ENCODE results near the gene ROR1.

Gene ROR1

DNA sequence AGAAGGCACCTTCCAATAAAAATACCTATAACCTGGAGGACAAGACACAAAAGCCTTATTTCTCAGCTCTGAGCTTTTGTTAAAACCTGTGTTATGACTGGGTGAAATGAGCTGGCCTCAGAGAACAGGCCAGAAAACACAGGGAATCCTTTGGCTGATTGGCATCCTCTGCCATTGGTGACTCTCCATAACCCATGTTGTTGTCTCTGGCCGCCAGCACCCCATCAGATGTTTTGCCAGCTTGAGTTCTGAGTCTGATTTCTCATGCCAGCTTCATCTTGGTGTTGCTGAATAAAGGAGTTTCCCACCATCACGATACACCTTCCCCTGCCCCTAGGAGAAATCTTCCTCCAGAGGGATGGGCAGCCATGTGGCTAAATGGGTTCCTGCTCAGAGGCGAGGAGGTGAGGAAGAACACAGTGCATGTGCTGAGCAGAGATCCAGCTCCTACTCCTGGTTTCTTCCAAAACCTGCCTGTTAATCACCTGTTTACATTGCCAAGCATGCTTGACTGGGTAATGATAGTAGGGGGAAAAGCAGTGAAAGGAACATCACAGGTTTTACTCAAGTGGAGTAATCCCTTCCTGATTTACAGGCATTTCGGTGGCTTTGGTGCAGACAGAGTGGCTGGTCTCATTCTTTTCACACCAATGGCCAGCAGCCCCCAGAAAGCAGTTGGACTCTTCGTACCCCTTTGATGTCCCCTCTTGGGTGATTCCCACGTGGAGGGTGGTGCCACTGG is 109.8 kb downstream of the ROR1 start:
- no peaks in the 10 kb centered on the region for H3K36me3 ChIP-seq (replicated peaks; ENCODE audit: insufficient read depth, low read length)
- no peaks in the 10 kb centered on the region for H3K9me3 ChIP-seq (replicated peaks; ENCODE audit: insufficient read depth, low read length)
- no peak overlapping the region for H2AFZ ChIP-seq (ENCODE audit: low read length)
- no peaks in the 10 kb centered on the region for H3K4me1 ChIP-seq (ENCODE audit: low read length)
- H3K9ac ChIP-seq (ENCODE audit: low read length): no peak overlapping the region
- H3K4me2 ChIP-seq (ENCODE audit: low read depth, low read length): no peak overlapping the region
- no peak for DNase-seq
- no peak overlapping the region for H3K4me3 ChIP-seq (ENCODE audit: low read length)
- H3K9me2 ChIP-seq (replicated peaks; ENCODE audit: insufficient read depth, low read length): no peaks in the 10 kb centered on the region
- H3F3A ChIP-seq (ENCODE audit: insufficient read depth, low read length): no peaks in the 10 kb centered on the region
- H4K20me1 ChIP-seq (ENCODE audit: insufficient read depth, low read length): no peaks in the 10 kb centered on the region
- no peaks in the 10 kb centered on the region for H3K79me2 ChIP-seq (ENCODE audit: low read length)
- no peak overlapping the region for H3K27ac ChIP-seq (ENCODE audit: low read length)
- H3K27me3 ChIP-seq (replicated peaks; ENCODE audit: insufficient read depth, low read length): no peaks in the 10 kb centered on the region
- no peak for TF ChIP-seq EZH2 (optimal IDR thresholded peaks at IDR 0.05; ENCODE audit: low read depth, low read length)
- no peak for TF ChIP-seq CTCF (IDR thresholded peaks at IDR 0.05; ENCODE audit: low read length)
- no peak for TF ChIP-seq EZH2phosphoT487 (IDR thresholded peaks at IDR 0.05; ENCODE audit: low read length)

DNA sequence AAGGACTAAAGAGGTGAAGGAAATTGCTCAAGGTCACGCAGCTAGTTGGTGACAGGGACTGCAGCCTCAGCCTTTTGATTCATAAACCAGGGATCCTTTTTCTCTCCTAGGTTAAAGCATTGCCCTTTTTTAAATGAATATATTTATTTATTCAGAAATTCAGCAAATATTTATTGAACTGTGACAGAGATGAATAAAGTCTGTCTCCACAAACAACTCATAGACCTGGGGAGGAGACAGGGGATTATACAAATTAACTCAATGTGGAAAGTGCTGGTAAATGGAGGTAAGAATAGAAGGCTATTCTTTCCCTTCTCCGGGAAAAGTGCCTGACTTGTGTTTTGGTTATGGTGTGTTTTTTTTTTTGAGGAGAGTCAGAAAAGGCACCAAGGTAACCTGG is 110.7 kb downstream of the ROR1 start:
- H3K9ac ChIP-seq (ENCODE audit: low read length): no peak overlapping the region
- TF ChIP-seq CTCF (IDR thresholded peaks at IDR 0.05; ENCODE audit: low read length) (no peak), EZH2phosphoT487 (IDR thresholded peaks at IDR 0.05; ENCODE audit: low read length) (no peak), EZH2 (optimal IDR thresholded peaks at IDR 0.05; ENCODE audit: low read depth, low read length) (no peak)
- no peaks in the 10 kb centered on the region for H3K27me3 ChIP-seq (replicated peaks; ENCODE audit: insufficient read depth, low read length)
- no peak for DNase-seq
- no peaks in the 10 kb centered on the region for H3K79me2 ChIP-seq (ENCODE audit: low read length)
- no peak overlapping the region for H3K4me2 ChIP-seq (ENCODE audit: low read depth, low read length)
- no peaks in the 10 kb centered on the region for H3F3A ChIP-seq (ENCODE audit: insufficient read depth, low read length)
- H3K36me3 ChIP-seq (replicated peaks; ENCODE audit: insufficient read depth, low read length): no peaks in the 10 kb centered on the region
- no peaks in the 10 kb centered on the region for H4K20me1 ChIP-seq (ENCODE audit: insufficient read depth, low read length)
- H2AFZ ChIP-seq (ENCODE audit: low read length): no peak overlapping the region
- no peaks in the 10 kb centered on the region for H3K9me3 ChIP-seq (replicated peaks; ENCODE audit: insufficient read depth, low read length)
- H3K27ac ChIP-seq (ENCODE audit: low read length): no peak overlapping the region
- H3K9me2 ChIP-seq (replicated peaks; ENCODE audit: insufficient read depth, low read length): no peaks in the 10 kb centered on the region
- no peak overlapping the region for H3K4me3 ChIP-seq (ENCODE audit: low read length)
- no peaks in the 10 kb centered on the region for H3K4me1 ChIP-seq (ENCODE audit: low read length)

- no peak for TF ChIP-seq EZH2phosphoT487 (IDR thresholded peaks at IDR 0.05; ENCODE audit: low read length)
- no peaks in the 10 kb centered on the region for H3K36me3 ChIP-seq (replicated peaks; ENCODE audit: insufficient read depth, low read length)
- no peaks in the 10 kb centered on the region for H4K20me1 ChIP-seq (ENCODE audit: insufficient read depth, low read length)
- no peaks in the 10 kb centered on the region for H3K9me2 ChIP-seq (replicated peaks; ENCODE audit: insufficient read depth, low read length)
- H2AFZ ChIP-seq (ENCODE audit: low read length): no peak overlapping the region
- no peak overlapping the region for H3K4me2 ChIP-seq (ENCODE audit: low read depth, low read length)
- H3K79me2 ChIP-seq (ENCODE audit: low read length): no peaks in the 10 kb centered on the region
- H3K4me3 ChIP-seq (ENCODE audit: low read length): no peak overlapping the region
- H3K27ac ChIP-seq (ENCODE audit: low read length): no peak overlapping the region
- no peak for DNase-seq
- H3K27me3 ChIP-seq (replicated peaks; ENCODE audit: insufficient read depth, low read length): no peaks in the 10 kb centered on the region
- no peaks in the 10 kb centered on the region for H3K9me3 ChIP-seq (replicated peaks; ENCODE audit: insufficient read depth, low read length)
- H3F3A ChIP-seq (ENCODE audit: insufficient read depth, low read length): no peaks in the 10 kb centered on the region
- H3K9ac ChIP-seq (ENCODE audit: low read length): no peak overlapping the region
- H3K4me1 ChIP-seq (ENCODE audit: low read length): no peaks in the 10 kb centered on the region
Observed at GRCh38 chr1:63885899-63886298, 112.1 kb downstream of the ROR1 start.

DNA sequence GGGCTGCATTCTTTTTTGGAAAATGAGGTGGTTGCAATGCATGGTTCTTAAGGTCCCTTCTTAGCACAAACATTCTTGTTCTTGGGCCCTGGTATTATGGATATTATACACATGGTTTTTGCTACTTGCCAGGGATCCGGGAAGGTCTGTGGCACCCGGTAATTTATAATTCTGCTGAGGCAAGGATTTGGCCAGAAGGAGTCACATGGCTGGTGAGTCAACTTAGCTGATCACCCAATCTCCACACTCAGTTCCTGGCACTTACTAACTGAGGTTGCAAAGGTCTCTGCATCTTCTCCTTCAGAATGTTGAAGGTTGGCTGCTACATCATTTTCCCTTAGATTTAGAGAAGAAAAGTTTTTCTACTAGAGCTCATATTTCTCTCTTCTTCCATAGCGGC is 112.5 kb downstream of the ROR1 start:
- TF ChIP-seq EZH2 (optimal IDR thresholded peaks at IDR 0.05; ENCODE audit: low read depth, low read length): no peak
- no peak for TF ChIP-seq EZH2phosphoT487 (IDR thresholded peaks at IDR 0.05; ENCODE audit: low read length)
- H3K4me1 ChIP-seq (ENCODE audit: low read length): no peaks in the 10 kb centered on the region
- H3K27me3 ChIP-seq (replicated peaks; ENCODE audit: insufficient read depth, low read length): no peaks in the 10 kb centered on the region
- H3K79me2 ChIP-seq (ENCODE audit: low read length): no peaks in the 10 kb centered on the region
- H3K4me3 ChIP-seq (ENCODE audit: low read length): no peak overlapping the region
- no peak overlapping the region for H3K4me2 ChIP-seq (ENCODE audit: low read depth, low read length)
- H3K9me2 ChIP-seq (replicated peaks; ENCODE audit: insufficient read depth, low read length): no peaks in the 10 kb centered on the region
- no peak overlapping the region for H2AFZ ChIP-seq (ENCODE audit: low read length)
- no peak overlapping the region for H3K9ac ChIP-seq (ENCODE audit: low read length)
- no peaks in the 10 kb centered on the region for H4K20me1 ChIP-seq (ENCODE audit: insufficient read depth, low read length)
- DNase-seq: no peak
- no peaks in the 10 kb centered on the region for H3K36me3 ChIP-seq (replicated peaks; ENCODE audit: insufficient read depth, low read length)
- no peaks in the 10 kb centered on the region for H3F3A ChIP-seq (ENCODE audit: insufficient read depth, low read length)
- no peak overlapping the region for H3K27ac ChIP-seq (ENCODE audit: low read length)
- no peaks in the 10 kb centered on the region for H3K9me3 ChIP-seq (replicated peaks; ENCODE audit: insufficient read depth, low read length)
